Measurements from ENCODE around the gene ABHD15.

ABHD15 gene

GRCh38 chr17:29603109-29603674 is 36.4 kb upstream of the ABHD15 start:
- DNase-seq (ENCODE audit: low spot score): peak; percentile 69
- H3K27ac ChIP-seq: no peak overlapping the region

DNA sequence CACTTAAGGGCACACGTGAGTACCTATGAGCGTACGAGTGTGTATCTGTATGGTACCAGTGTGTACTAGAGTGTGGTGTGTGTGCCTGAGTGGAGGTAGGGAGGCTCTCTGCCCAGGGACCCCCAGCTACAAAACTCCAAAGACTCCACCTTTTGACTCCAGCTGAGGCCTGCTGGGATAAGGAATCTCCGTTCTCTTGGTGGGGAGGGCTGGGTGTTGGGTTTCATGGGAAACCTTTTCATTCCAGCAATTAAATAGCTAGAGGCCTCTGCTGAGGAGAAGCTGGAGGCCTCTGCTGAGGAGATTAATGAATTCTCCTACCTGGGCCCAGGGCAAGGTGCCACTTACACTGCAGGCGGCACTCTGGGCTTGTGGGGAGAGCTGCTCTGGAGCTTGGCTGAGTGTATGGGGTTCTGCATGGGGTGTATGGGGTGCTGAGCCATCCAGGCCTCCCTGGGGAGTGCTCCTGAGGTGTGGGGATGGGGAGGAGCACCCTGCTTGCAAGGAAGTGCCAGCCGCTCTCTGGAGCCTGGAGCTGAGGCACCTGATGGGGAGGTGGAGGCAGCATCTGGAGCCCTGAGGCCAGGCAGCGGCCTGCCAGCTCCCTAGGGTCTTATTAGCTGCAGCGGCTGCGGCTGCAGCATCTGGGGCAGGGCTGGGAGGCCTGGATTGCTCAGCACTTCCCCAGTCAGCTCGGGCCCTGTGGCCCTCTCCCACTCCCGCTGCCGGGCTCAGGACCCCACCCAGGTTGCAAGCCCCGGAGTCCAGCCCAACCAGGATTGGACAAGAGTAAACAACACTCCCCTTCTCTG is 30.7 kb upstream of the ABHD15 start:
- Histone ChIP-seq H3K27ac (peak overlapping the region in 1 of 2 donors; percentile 0), H3K4me3 (no peak overlapping the region)
- DNase-seq (ENCODE audit: low spot score): no peak
- TF ChIP-seq, protein P1, sequence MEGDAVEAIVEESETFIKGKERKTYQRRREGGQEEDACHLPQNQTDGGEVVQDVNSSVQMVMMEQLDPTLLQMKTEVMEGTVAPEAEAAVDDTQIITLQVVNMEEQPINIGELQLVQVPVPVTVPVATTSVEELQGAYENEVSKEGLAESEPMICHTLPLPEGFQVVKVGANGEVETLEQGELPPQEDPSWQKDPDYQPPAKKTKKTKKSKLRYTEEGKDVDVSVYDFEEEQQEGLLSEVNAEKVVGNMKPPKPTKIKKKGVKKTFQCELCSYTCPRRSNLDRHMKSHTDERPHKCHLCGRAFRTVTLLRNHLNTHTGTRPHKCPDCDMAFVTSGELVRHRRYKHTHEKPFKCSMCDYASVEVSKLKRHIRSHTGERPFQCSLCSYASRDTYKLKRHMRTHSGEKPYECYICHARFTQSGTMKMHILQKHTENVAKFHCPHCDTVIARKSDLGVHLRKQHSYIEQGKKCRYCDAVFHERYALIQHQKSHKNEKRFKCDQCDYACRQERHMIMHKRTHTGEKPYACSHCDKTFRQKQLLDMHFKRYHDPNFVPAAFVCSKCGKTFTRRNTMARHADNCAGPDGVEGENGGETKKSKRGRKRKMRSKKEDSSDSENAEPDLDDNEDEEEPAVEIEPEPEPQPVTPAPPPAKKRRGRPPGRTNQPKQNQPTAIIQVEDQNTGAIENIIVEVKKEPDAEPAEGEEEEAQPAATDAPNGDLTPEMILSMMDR (IDR thresholded peaks at IDR 0.05): no peak

More at GRCh38 chr17:29603109-29603674, 36.4 kb upstream of the ABHD15 start:
- no peak overlapping the region for H3K4me3 ChIP-seq
- TF ChIP-seq, protein P1 (IDR thresholded peaks at IDR 0.05): no peak

DNA sequence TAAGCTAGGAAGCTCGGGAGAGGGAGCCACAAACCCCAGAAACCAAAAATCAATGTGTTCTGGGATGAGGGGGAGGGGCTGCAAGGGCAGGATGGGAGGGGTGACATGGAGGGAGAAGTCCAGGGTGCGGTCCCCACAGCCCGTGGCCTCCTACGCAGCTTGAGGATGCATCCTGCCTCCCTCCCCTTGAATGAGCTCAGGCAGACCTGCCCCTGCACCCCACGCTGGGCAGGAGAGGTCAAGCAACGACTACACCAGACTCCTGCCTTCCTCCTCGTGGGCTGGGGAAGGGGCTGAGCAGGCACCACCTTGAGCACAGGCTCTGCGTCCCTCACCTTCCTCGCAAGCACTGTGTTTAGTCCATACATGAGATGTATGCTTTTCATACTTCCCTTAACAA is 30.0 kb upstream of the ABHD15 start:
- TF ChIP-seq, protein P1 (IDR thresholded peaks at IDR 0.05): no peak
- H3K4me3 ChIP-seq: no peak overlapping the region
- H3K27ac ChIP-seq: peak overlapping the region in 1 of 2 donors; percentile 28
- DNase-seq (ENCODE audit: low spot score): no peak

DNA sequence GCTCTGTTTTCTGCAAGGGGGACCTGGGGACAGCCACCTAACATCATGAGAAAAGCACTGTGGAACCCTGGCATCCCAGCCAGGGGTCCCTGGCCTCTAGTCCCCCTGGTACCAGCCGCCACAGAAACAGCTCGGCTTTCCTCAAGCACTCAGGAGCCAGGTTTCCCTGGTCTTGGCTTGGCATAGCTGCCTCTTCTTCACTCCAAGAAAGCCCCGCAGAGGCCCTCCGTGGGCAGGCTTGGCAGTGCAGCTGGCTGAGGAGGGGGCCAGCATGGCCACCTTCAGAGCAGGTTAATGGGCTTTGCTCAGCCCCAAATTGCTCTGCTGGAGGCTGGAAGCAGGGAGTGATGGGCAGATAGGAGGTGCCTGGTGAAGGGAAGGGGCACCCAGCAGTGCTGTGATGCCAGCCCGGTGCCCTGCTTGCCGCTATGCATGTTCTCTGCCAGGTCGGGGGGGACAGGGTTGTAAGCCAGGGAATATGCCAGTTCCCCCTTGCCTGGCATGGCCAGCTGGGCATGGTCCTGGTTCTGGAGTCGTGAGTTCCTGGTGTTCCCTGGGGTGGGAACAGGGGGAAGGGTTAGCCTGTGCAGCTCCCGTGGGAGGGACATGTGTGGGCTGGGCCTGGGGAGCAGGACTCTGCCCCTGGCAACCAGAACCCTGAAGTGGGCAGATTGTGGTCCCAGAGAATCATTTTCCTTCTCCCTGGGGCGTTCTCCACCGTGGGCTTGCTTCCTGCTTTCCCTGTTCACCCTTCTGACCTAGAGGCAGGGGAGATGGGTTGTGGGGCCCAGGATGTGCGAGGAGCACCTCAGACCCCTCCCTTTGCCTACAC is 29.3 kb upstream of the ABHD15 start:
- peak overlapping the region in 1 of 2 donors; percentile 28 for H3K27ac ChIP-seq
- H3K4me3 ChIP-seq: no peak overlapping the region
- TF ChIP-seq, protein P1 (IDR thresholded peaks at IDR 0.05): no peak
- no peak for DNase-seq (ENCODE audit: low spot score)

- DNase-seq (ENCODE audit: low spot score): no peak
- H3K27ac ChIP-seq: peak overlapping the region in 1 of 2 donors; percentile 10
- no peak overlapping the region for H3K4me3 ChIP-seq
- TF ChIP-seq, protein P1 (IDR thresholded peaks at IDR 0.05): no peak
Observed at GRCh38 chr17:29595107-29595942, 28.5 kb upstream of the ABHD15 start.

- no peak overlapping the region for H3K27ac ChIP-seq
- TF ChIP-seq, protein P1 (IDR thresholded peaks at IDR 0.05): no peak
- no peak for DNase-seq (ENCODE audit: low spot score)
Observed at GRCh38 chr17:29594519-29595090, 27.8 kb upstream of the ABHD15 start.

More at GRCh38 chr17:29594519-29595090, 27.8 kb upstream of the ABHD15 start:
- H3K4me3 ChIP-seq: no peak overlapping the region

Measured in coronary artery (tissue), 2 donors.